VCaP (cell line): ENCODE data around the gene NEK7.
A peak's percentile ranks its signal among the peaks of the same experiment; 100 is the strongest.

Source experiments
- H3K27ac ChIP-seq: fragments of 450-650 bp; 2 replicates; pipeline ENCODE4 v1.5.1; 2017
- CTCF ChIP-seq: fragments of 450-650 bp; conservative IDR thresholded peaks from 2 replicates; pipeline ENCODE4 v1.5.1; 2017; ENCODE audit warnings: mild to moderate bottlenecking, moderate library complexity

Gene NEK7

DNA sequence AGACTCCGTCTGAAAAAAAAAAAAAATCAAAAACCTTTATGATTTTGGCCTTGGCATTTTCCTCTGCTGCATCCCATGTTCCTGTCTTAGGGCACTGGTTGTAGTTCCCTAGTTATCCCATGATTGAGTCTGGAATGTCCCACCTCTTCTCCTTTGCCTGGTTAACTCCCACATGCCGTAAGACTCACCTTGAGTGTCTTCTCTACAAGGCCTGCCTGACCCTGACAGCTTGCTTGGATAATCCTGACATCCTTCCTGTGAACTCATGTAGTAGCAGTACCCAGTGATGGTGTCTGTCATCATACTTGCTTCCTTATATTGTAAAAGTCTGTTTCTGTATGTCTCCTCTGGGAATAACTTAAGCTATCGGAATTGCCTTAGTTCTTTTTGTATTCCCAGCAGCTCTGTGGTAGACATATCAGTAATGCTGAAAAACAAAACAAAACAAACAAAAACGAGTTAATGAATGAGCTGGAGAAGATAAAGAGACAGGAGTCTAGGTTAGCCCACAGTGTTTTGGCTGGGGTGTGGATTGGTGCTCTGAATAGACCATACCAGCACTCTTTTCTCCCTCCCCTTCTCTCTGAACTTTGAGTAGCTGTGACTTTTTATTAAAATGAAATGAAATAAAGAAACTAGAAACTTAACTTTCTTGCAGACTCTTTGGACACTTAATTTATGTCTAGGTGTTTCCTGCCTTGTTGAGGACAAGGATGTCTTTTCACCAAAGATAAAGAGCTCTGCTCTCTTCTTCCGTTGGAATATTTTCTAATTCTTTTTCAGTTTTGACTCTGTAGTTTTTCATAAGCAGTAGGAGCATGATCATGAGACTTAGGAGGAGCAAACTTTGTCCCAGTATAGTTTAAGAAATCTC lies 15.1 kb downstream of the NEK7 start:
- no peak for TF ChIP-seq CTCF

DNA sequence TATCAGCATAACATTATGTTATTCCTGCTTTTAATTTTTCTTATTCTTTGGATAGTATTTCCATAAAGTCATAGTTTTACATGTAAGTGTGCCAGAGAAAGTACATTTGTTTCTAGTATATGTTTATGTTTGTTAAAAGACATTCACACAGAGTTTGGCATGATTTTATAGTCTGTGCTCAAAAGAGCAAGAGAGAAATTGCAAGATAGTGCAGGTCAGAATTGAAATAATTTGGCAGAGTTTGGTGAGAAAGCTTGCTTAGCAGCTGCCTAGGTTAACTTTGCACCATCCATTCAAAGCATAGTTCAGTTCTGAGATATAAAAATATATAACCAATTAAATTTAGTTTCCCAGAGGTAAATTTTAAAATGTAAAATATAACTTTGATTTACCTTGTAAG lies 17.0 kb downstream of the NEK7 start:
- no peak overlapping the region for H3K27ac ChIP-seq
- no peak for TF ChIP-seq CTCF

More for the DNA sequence above, 15.1 kb downstream of the NEK7 start:
- no peak overlapping the region for H3K27ac ChIP-seq

- no peak overlapping the region for H3K27ac ChIP-seq
- TF ChIP-seq CTCF = no peak
Measured at GRCh38 chr1:198174297-198174696, 17.5 kb downstream of the NEK7 start.

GRCh38 chr1:198175423-198176170 lies 18.8 kb downstream of the NEK7 start:
- TF ChIP-seq CTCF = no peak
- peak overlapping the region; percentile 5; the same call in 1 of the 2 replicates for H3K27ac ChIP-seq

GRCh38 chr1:198176179-198176578 lies 19.4 kb downstream of the NEK7 start:
- TF ChIP-seq CTCF = no peak
- H3K27ac ChIP-seq = peak overlapping the region; percentile 5; the same call in 1 of the 2 replicates

GRCh38 chr1:198177546-198177945 lies 20.7 kb downstream of the NEK7 start:
- H3K27ac ChIP-seq = no peak overlapping the region

More at GRCh38 chr1:198177546-198177945, 20.7 kb downstream of the NEK7 start:
- no peak for TF ChIP-seq CTCF
